Loucy (cell line): Measurements from ENCODE around the gene PARP15.

Experiments used
- EZH2phosphoT487 ChIP-seq: fragments of 200-600 bp; IDR thresholded peaks from 2 replicates; pipeline ENCODE4 v1.6.1; 2018; ENCODE audit warnings: antibody characterized with exemption, mild to moderate bottlenecking, moderate library complexity, borderline replicate concordance
- TF ChIP-seq, protein P1 (sequence below): fragments of 200-600 bp; sonication (generic); conservative IDR thresholded peaks from 2 replicates; pipeline ENCODE4 v1.5.1; 2014; ENCODE audit warnings: mild to moderate bottlenecking, antibody characterized with exemption, low read length

- TF ChIP-seq, protein P1, sequence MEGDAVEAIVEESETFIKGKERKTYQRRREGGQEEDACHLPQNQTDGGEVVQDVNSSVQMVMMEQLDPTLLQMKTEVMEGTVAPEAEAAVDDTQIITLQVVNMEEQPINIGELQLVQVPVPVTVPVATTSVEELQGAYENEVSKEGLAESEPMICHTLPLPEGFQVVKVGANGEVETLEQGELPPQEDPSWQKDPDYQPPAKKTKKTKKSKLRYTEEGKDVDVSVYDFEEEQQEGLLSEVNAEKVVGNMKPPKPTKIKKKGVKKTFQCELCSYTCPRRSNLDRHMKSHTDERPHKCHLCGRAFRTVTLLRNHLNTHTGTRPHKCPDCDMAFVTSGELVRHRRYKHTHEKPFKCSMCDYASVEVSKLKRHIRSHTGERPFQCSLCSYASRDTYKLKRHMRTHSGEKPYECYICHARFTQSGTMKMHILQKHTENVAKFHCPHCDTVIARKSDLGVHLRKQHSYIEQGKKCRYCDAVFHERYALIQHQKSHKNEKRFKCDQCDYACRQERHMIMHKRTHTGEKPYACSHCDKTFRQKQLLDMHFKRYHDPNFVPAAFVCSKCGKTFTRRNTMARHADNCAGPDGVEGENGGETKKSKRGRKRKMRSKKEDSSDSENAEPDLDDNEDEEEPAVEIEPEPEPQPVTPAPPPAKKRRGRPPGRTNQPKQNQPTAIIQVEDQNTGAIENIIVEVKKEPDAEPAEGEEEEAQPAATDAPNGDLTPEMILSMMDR = no peak
- no peak for TF ChIP-seq EZH2phosphoT487
These were observed 22.0 kb upstream of the PARP15 start for GRCh38 chr3:122555275-122556071.
